ENCODE data around the gene AIFM2. TPM values are rescaled to one million over a fixed set of nuclear protein-coding genes. Genes with fewer than 3 reads are reported as not detected.
"Not testable (repeated sequence)": the region's sequence is repeated elsewhere in the genome, so short reads cannot be mapped to it uniquely, and the experiment has no call there.

AIFM2 gene
- total RNA-seq (10 to 100 TPM; 15.0 to 15.5 TPM), polyA plus RNA-seq (10 to 100 TPM; 12.1 to 12.6 TPM)
- long read RNA-seq, donor 1, transcript AIFM2-201 (9 exons, 3,243 nt), result major isoform, 23 of 53 reads
- long read RNA-seq, donor 1, transcript AIFM2-204 (9 exons, 3,247 nt), result minor isoform, 5 of 53 reads
- long read RNA-seq, donor 1, partial matches to known transcripts, result 4 of 53 reads
- long read RNA-seq, donor 1, other reads (novel, unspliced or antisense), result 21 of 53 reads
- long read RNA-seq, donor 2, transcript AIFM2-201 (9 exons, 3,243 nt), result major isoform, 8 of 22 reads
- long read RNA-seq, donor 2, partial matches to known transcripts, result 1 of 22 reads
- long read RNA-seq, donor 2, other reads (novel, unspliced or antisense), result 9 of 22 reads

DNA sequence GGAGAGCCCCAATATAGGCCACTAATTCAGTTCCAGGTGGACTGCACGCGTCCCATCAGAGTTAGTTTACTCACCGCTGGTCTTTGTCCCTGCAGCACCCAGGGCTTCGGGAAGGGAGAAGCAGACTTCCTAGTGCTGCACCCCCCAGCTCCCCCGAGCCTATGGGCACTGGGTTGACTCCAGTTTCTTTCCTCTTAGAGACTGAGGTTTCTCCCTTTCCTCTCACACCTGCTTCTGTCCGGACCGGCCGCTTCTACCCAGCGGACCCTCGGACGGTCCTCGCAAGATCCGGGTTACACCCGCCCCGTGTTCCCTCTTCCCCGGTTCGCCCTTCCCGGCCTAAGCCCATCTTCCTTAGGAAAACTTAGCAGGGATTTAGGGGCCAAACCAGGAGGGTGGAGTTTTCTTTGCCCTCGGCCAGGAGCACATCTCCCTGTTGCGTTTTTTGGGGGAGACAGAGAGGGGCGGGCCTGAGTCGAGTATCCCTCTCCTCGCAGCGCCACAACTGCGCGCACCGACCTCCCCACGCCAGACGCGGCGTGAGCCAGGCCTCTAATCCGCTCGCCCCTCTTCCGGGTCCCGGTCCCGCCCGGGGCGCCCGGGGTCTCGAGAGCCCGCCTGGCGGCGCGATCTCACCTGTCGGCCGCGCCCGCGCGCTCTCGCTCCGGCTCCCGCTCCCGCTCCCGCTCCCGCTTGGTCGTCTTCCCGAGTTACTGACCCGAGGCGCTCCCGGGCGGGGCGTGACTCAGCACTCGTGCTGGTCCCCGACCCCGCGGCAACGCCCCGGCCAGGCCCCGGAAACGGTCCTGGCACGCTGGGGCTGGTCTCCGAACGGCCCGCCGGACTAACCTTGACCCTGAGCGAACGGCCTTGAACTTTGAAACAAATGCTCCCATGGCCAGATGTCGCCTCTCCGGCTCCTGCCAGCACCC is at the start of gene AIFM2:
Gene AIFM2 (minus strand): TSS at position 728 of the 932 bp plus-strand sequence. CDS start 8,741 bp downstream, outside the sequence.
- Histone ChIP-seq H3K36me3 (ENCODE audit: control insufficient read depth in 1 of 2, insufficient read depth in 2 of 2, low read length in 1 of 2) (no peaks in the 10 kb centered on the region), H3K4me1 (ENCODE audit: control insufficient read depth in 1 of 2, insufficient read depth in 2 of 2, low read length in 2 of 2) (no peaks in the 10 kb centered on the region), H3K27me3 (ENCODE audit: control insufficient read depth in 1 of 2, insufficient read depth in 2 of 2, low read length in 1 of 2) (no peaks in the 10 kb centered on the region), H3K27ac (ENCODE audit: low read depth in 1 of 2, low read length in 2 of 2) (peak within 1 kb of the TSS in 1 of 2 donors; percentile 77), H3K9me3 (ENCODE audit: control insufficient read depth, low read length) (no peaks in the 10 kb centered on the region), H3K4me3 (ENCODE audit: low read length in 2 of 2) (peak within 1 kb of the TSS; percentile 48 to 83)
- peak; percentile 85 for ATAC-seq (ENCODE audit: low FRiP score)
- WGBS, 2 donors, result 5 to 8% methylated on average over 62 to 80 of the region's 80 CpGs
- peak; percentile 83 to 94 for DNase-seq
- intact Hi-C loops (cut with DNase I), result no loop called here

DNA sequence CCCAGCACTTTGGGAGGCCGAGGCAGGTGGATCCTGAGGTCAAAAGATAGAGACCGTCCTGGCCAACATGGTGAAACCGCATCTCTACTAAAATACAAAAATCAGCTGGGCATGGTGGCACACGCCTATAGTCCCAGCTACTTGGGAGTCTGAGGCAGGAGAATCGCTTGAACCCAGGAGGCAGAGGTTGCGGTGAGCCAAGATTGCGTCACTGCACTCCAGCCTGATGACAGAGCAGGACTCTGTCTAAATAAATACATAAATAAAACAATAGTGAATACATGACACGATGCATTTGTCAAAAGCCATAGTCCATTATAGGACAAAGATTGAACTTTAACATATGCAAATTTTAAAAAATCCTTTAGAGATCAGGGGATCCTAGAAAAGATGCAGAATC is 46.6 kb upstream of the AIFM2 start:
- intact Hi-C loops (cut with DNase I); ATAC-seq (ENCODE audit: low FRiP score): not testable (repeated sequence)
- WGBS, 2 donors, result 96% methylated on average over 8 of the region's 8 CpGs

DNA sequence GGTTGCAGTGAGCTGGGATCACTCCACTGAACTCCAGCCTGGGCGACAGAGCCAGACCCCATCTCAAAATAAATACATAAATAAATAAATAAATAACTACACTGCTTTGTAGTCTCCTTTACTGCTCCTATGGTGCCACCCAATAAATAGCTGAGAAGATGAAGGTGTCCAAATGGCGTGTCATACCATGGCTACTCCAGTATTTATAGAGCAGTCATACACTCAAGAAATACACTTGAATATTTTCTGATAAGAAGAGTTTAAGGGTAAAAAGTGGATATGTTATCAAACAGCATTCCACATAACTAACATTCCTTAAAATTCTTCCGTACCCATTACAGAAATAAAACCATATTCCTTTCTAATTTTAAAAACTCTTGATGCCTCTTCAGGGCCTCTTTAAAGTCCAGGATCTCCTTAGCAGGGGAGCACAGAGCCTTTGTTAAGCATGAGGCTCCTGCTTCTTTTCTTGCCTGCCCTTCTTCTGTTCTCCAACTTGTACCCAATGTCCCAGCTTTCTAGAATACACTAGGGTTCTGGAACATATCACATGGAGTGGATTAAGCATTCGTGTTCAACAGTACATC is 45.6 kb upstream of the AIFM2 start:
- H3K4me3 ChIP-seq (ENCODE audit: low read length in 2 of 2), result no peak overlapping the region
- no peaks in the 10 kb centered on the region for H3K36me3 ChIP-seq (ENCODE audit: control insufficient read depth in 1 of 2, insufficient read depth in 2 of 2, low read length in 1 of 2)
- ATAC-seq (ENCODE audit: low FRiP score) (no peak), DNase-seq (no peak)
- no peak overlapping the region for H3K27ac ChIP-seq (ENCODE audit: low read depth in 1 of 2, low read length in 2 of 2)
- H3K9me3 ChIP-seq (ENCODE audit: control insufficient read depth, low read length), result no peaks in the 10 kb centered on the region
- WGBS, 2 donors, result 41 to 54% methylated on average over 4 of the region's 4 CpGs
- H3K27me3 ChIP-seq (ENCODE audit: control insufficient read depth in 1 of 2, insufficient read depth in 2 of 2, low read length in 1 of 2), result no peaks in the 10 kb centered on the region
- intact Hi-C loops (cut with DNase I), result no loop called here
- no peaks in the 10 kb centered on the region for H3K4me1 ChIP-seq (ENCODE audit: control insufficient read depth in 1 of 2, insufficient read depth in 2 of 2, low read length in 2 of 2)

More for the DNA sequence above, 46.6 kb upstream of the AIFM2 start:
- H3K4me1 ChIP-seq (ENCODE audit: control insufficient read depth in 1 of 2, insufficient read depth in 2 of 2, low read length in 2 of 2); H3K9me3 ChIP-seq (ENCODE audit: control insufficient read depth, low read length); H3K27me3 ChIP-seq (ENCODE audit: control insufficient read depth in 1 of 2, insufficient read depth in 2 of 2, low read length in 1 of 2); H3K27ac ChIP-seq (ENCODE audit: low read depth in 1 of 2, low read length in 2 of 2); H3K36me3 ChIP-seq (ENCODE audit: control insufficient read depth in 1 of 2, insufficient read depth in 2 of 2, low read length in 1 of 2); H3K4me3 ChIP-seq (ENCODE audit: low read length in 2 of 2); DNase-seq: not testable (repeated sequence)

DNA sequence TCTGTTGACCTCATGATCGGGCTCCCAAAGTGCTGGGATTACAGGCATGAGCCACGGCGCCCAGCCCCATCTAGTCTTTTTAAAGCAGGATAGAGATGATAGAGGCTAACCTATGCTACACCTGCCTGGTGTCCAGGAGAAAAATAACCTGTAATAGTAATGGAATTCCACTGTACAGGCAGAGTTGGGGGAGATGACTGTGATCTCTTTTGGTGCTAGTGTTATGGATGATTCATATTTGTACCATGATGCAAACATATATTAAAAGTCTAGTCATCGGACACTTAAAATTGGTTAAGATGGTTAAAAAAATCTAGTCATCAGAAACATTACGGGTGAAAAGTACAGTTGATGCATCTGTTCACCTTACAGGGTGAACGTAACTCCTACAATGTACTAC is 43.8 kb upstream of the AIFM2 start:
- Histone ChIP-seq H3K36me3 (ENCODE audit: control insufficient read depth in 1 of 2, insufficient read depth in 2 of 2, low read length in 1 of 2) (no peaks in the 10 kb centered on the region), H3K27me3 (ENCODE audit: control insufficient read depth in 1 of 2, insufficient read depth in 2 of 2, low read length in 1 of 2) (no peaks in the 10 kb centered on the region), H3K4me3 (ENCODE audit: low read length in 2 of 2) (no peak overlapping the region), H3K9me3 (ENCODE audit: control insufficient read depth, low read length) (no peaks in the 10 kb centered on the region), H3K4me1 (ENCODE audit: control insufficient read depth in 1 of 2, insufficient read depth in 2 of 2, low read length in 2 of 2) (no peaks in the 10 kb centered on the region), H3K27ac (ENCODE audit: low read depth in 1 of 2, low read length in 2 of 2) (no peak overlapping the region)
- WGBS, 2 donors, result 78% methylated on average over 6 of the region's 6 CpGs
- no peak for ATAC-seq (ENCODE audit: low FRiP score)
- no peak for DNase-seq
- intact Hi-C loops (cut with DNase I), result no loop called here

DNA sequence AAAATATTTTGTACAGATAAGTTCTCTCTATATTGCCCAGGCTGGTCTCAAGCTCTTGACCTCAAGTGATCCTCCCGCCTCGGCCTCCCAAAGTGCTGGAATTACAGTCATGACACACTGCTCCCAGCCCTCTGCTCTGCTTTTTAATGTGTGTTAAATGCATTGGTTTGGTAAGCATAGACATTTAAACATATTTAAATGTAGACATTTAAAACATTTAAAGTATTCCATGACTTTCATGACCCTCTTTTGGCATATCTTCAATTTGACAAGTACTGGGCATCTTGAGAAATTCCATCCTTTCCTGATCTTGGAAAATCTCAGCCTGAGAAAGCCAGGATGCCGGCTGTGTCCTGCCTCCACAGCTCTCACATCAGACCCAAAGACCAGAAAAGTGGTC is 42.9 kb upstream of the AIFM2 start:
- 82 to 87% methylated on average over 3 of the region's 3 CpGs for WGBS, 2 donors
- H3K4me3 ChIP-seq (ENCODE audit: low read length in 2 of 2), result no peak overlapping the region
- H3K4me1 ChIP-seq (ENCODE audit: control insufficient read depth in 1 of 2, insufficient read depth in 2 of 2, low read length in 2 of 2), result no peaks in the 10 kb centered on the region
- DNase-seq (no peak), ATAC-seq (ENCODE audit: low FRiP score) (no peak)
- H3K27ac ChIP-seq (ENCODE audit: low read depth in 1 of 2, low read length in 2 of 2), result no peak overlapping the region
- H3K36me3 ChIP-seq (ENCODE audit: control insufficient read depth in 1 of 2, insufficient read depth in 2 of 2, low read length in 1 of 2), result no peaks in the 10 kb centered on the region
- intact Hi-C loops (cut with DNase I), result no loop called here
- no peaks in the 10 kb centered on the region for H3K9me3 ChIP-seq (ENCODE audit: control insufficient read depth, low read length)
- H3K27me3 ChIP-seq (ENCODE audit: control insufficient read depth in 1 of 2, insufficient read depth in 2 of 2, low read length in 1 of 2), result peaks cover 0 to 1% of the 10 kb centered on the region in 2 donors

DNA sequence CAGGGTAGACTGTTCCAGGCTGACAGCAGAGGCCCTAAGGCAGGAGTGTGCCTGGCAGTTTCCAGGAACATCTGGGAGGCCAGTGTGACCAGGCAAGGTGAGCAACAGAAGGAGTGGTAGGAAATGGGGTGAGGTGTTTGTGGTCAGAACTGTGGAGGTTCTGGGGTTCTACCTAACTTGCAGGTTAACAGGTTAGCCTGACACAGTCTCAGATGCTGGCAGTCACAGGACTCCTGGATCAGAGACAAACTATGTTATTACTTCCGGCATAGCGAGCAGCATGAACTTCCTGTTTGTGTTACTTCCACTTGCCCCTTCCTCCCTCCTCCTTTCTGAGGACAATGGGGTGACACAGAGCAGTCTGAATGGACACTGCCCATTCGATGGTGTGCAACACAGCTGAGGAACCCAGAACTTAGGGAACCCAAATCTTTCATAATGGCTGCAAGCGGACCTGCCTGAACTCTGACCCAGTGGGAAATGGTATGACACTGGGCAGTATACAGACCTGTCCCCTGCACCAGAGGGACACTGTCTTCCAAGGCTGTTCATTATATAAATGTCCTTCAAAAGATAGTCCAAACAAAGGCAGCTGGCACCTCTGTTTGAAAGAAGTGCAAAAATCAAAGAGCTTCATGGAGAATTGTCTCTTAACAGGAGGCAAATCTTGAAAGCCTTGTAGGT is 41.6 kb upstream of the AIFM2 start:
- ATAC-seq (ENCODE audit: low FRiP score) (no peak), DNase-seq (no peak)
- H3K36me3 ChIP-seq (ENCODE audit: control insufficient read depth in 1 of 2, insufficient read depth in 2 of 2, low read length in 1 of 2), result no peaks in the 10 kb centered on the region
- 48 to 56% methylated on average over 4 of the region's 4 CpGs for WGBS, 2 donors
- intact Hi-C loops (cut with DNase I), result no loop called here
- H3K4me1 ChIP-seq (ENCODE audit: control insufficient read depth in 1 of 2, insufficient read depth in 2 of 2, low read length in 2 of 2), result no peaks in the 10 kb centered on the region
- H3K9me3 ChIP-seq (ENCODE audit: control insufficient read depth, low read length), result no peaks in the 10 kb centered on the region
- H3K27ac ChIP-seq (ENCODE audit: low read depth in 1 of 2, low read length in 2 of 2), result no peak overlapping the region
- peaks cover 0 to 1% of the 10 kb centered on the region in 2 donors for H3K27me3 ChIP-seq (ENCODE audit: control insufficient read depth in 1 of 2, insufficient read depth in 2 of 2, low read length in 1 of 2)
- no peak overlapping the region for H3K4me3 ChIP-seq (ENCODE audit: low read length in 2 of 2)

DNA sequence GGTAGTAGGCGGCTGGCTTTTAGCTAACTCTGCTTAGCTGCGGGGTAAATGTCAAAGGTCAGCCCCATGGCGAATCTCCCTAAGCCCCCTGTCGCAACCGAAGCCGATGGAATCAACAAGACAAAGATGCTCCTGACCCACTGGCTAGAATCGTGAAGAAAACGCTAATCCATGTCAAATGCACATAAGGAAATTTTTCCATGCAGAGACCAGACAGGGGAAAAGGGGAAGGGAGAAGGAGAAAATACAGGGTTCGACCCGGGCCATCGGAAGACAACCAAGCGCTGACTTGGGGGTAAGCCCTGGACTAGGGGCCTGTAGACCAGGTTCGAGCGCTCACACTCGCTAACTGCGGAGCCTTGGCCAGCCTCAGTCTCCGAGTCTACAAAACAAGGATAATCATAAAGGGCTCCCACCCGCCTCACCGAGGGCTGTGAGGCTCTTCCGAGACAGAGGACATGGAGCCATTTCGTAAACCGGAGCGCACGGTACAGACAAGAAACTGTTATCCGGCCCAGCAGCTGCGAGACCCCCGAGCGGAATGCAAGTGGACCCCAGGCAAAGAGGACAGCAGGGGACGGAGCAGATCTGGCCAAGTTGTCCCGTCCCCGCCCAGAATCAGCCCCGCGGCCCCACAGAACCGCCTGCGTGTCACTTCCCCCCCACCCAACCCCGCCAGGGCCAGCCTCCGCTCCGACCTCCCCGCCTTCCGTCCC is 37.2 kb upstream of the AIFM2 start:
- ATAC-seq (ENCODE audit: low FRiP score), result peak; percentile 64
- WGBS, 2 donors, result 0 to 1% methylated on average over 29 to 40 of the region's 40 CpGs
- Histone ChIP-seq H3K27me3 (ENCODE audit: control insufficient read depth in 1 of 2, insufficient read depth in 2 of 2, low read length in 1 of 2) (peaks cover 0 to 1% of the 10 kb centered on the region in 2 donors), H3K27ac (ENCODE audit: low read depth in 1 of 2, low read length in 2 of 2) (peak overlapping the region in 1 of 2 donors; percentile 94), H3K4me1 (ENCODE audit: control insufficient read depth in 1 of 2, insufficient read depth in 2 of 2, low read length in 2 of 2) (peaks cover 0 to 3% of the 10 kb centered on the region in 2 donors), H3K9me3 (ENCODE audit: control insufficient read depth, low read length) (no peaks in the 10 kb centered on the region), H3K36me3 (ENCODE audit: control insufficient read depth in 1 of 2, insufficient read depth in 2 of 2, low read length in 1 of 2) (no peaks in the 10 kb centered on the region), H3K4me3 (ENCODE audit: low read length in 2 of 2) (peak overlapping the region; percentile 90 to 98)
- DNase-seq, result no peak
- intact Hi-C loops (cut with DNase I), result loop anchor here in 1 of 2 donors (2.0 kb wide), 1 partner anchor 23 kb away; the partner anchor contains the start of gene TYSND1

Measured in aorta (tissue), 5 donors.